KMS-11 (cell line): ENCODE measurements around the gene TIMM17A.
A peak's percentile ranks its signal among the peaks of the same experiment; 100 is the strongest.

Source experiments
- H2AFZ ChIP-seq: fragments of 200-600 bp; sonication (generic); 2 replicates; pipeline ENCODE4 v1.6.1; 2016; ENCODE audit warnings: antibody characterized with exemption, mixed run types, low read depth
- H3K27ac ChIP-seq: fragments of 200-600 bp; sonication (generic); 2 replicates; pipeline ENCODE4 v1.6.1; 2016; ENCODE audit warnings: mild to moderate bottlenecking, mixed run types
- H3K27me3 ChIP-seq: fragments of 200-600 bp; sonication (generic); 2 replicates; pipeline ENCODE4 v1.6.1; 2017; ENCODE audit warnings: mild to moderate bottlenecking, low read depth, mixed run types, moderate library complexity; ENCODE audit not compliant: insufficient read depth
- H3K36me3 ChIP-seq: fragments of 200-600 bp; sonication (generic); 2 replicates; pipeline ENCODE4 v1.6.1; 2017; ENCODE audit warnings: mild to moderate bottlenecking, mixed run types; ENCODE audit not compliant: insufficient read depth
- H3K4me1 ChIP-seq: fragments of 200-600 bp; sonication (generic); 2 replicates; pipeline ENCODE4 v1.6.1; 2016; ENCODE audit warnings: mild to moderate bottlenecking, low read depth, mixed run types; ENCODE audit not compliant: poor library complexity, severe bottlenecking
- H3K4me2 ChIP-seq: fragments of 200-600 bp; sonication (generic); 2 replicates; pipeline ENCODE4 v1.7.0; 2016; ENCODE audit warnings: mild to moderate bottlenecking, mixed run types
- H3K4me3 ChIP-seq: fragments of 200-600 bp; sonication (generic); IDR thresholded peaks from 2 replicates; pipeline ENCODE4 v1.6.1; 2017; ENCODE audit warnings: low read depth, low read length, mixed read lengths; ENCODE audit not compliant: insufficient read depth
- H3K79me2 ChIP-seq: fragments of 200-600 bp; sonication (generic); 2 replicates; pipeline ENCODE4 v1.6.1; 2016; ENCODE audit warnings: low read depth, mixed run types; ENCODE audit not compliant: insufficient read depth
- H3K9ac ChIP-seq: fragments of 200-600 bp; sonication (generic); 2 replicates; pipeline ENCODE4 v1.6.1; 2016; ENCODE audit warnings: mild to moderate bottlenecking, mixed run types
- H4K20me1 ChIP-seq: fragments of 200-600 bp; sonication (generic); 2 replicates; pipeline ENCODE4 v1.6.1; 2016; ENCODE audit warnings: mild to moderate bottlenecking, mixed run types; ENCODE audit not compliant: insufficient read depth
- CTCF ChIP-seq: fragments of 200-600 bp; sonication (generic); conservative IDR thresholded peaks from 2 replicates; pipeline ENCODE4 v1.6.1; 2017; ENCODE audit warnings: low read depth, mild to moderate bottlenecking, antibody characterized with exemption, low read length, moderate library complexity, mixed read lengths

The TIMM17A gene

DNA sequence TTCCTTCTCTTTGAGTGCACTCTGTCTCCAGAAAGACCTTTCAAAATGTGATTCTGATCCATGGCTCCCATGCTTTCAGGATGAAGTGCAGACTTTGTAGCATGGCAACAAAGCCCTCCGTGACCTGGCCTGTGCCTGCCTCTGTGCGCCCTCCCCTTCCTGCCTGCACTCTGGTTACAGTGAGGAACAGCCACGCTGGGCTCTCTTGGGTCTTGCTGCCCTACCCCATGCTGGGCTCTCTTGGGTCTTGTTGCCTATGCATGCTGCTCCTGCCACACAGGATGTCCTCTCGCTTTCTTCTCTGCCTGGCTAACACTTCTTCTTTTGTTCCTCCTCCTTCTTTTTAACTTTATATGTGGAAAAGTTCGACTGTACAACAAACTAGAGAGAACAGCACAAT is 37.0 kb upstream of the TIMM17A start:
- no peak overlapping the region for H3K4me2 ChIP-seq
- H3K27ac ChIP-seq, result no peak overlapping the region

GRCh38 chr1:201921952-201922558 is 33.2 kb upstream of the TIMM17A start:
- H2AFZ ChIP-seq, result peak overlapping the region; percentile 10; the same call in 1 of the 2 replicates
- H3K9ac ChIP-seq, result no peak overlapping the region
- peaks cover 6% of the 10 kb centered on the region for H3K4me1 ChIP-seq
- no peaks in the 10 kb centered on the region for H4K20me1 ChIP-seq
- no peak overlapping the region for H3K4me3 ChIP-seq
- no peak overlapping the region for H3K4me2 ChIP-seq
- no peaks in the 10 kb centered on the region for H3K79me2 ChIP-seq
- H3K27ac ChIP-seq, result no peak overlapping the region
- no peaks in the 10 kb centered on the region for H3K27me3 ChIP-seq
- no peak for TF ChIP-seq CTCF
- no peaks in the 10 kb centered on the region for H3K36me3 ChIP-seq

More for the DNA sequence above, 37.0 kb upstream of the TIMM17A start:
- peaks cover 6% of the 10 kb centered on the region for H3K4me1 ChIP-seq
- no peak overlapping the region for H2AFZ ChIP-seq
- no peak for TF ChIP-seq CTCF
- H3K36me3 ChIP-seq, result no peaks in the 10 kb centered on the region
- H3K27me3 ChIP-seq, result no peaks in the 10 kb centered on the region
- H3K4me3 ChIP-seq, result no peak overlapping the region
- no peaks in the 10 kb centered on the region for H4K20me1 ChIP-seq
- H3K79me2 ChIP-seq, result no peaks in the 10 kb centered on the region
- H3K9ac ChIP-seq, result no peak overlapping the region

DNA sequence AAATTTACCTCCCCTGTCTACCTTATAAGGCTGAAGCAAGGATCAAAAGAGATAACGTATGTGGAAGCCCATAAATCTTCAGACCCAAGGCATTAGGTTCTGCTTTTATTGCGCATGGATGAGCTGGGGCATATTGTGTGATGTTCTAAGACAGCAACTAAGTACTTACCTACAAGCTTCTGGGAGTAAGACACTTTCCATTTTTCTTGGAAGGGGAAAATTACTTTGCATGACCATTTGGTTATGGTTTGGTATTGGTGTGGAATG is 30.1 kb upstream of the TIMM17A start:
- no peak for TF ChIP-seq CTCF
- H3K27ac ChIP-seq, result no peak overlapping the region

GRCh38 chr1:201925981-201926645 is 29.2 kb upstream of the TIMM17A start:
- no peak overlapping the region for H3K9ac ChIP-seq
- H4K20me1 ChIP-seq, result no peaks in the 10 kb centered on the region
- H3K4me3 ChIP-seq, result no peak overlapping the region
- no peak for TF ChIP-seq CTCF
- H3K27ac ChIP-seq, result no peak overlapping the region
- H3K79me2 ChIP-seq, result no peaks in the 10 kb centered on the region
- H3K4me2 ChIP-seq, result no peak overlapping the region
- H3K4me1 ChIP-seq, result peaks cover 6% of the 10 kb centered on the region
- H2AFZ ChIP-seq, result no peak overlapping the region
- no peaks in the 10 kb centered on the region for H3K27me3 ChIP-seq
- H3K36me3 ChIP-seq, result no peaks in the 10 kb centered on the region

More for the DNA sequence above, 30.1 kb upstream of the TIMM17A start:
- Histone ChIP-seq H2AFZ (no peak overlapping the region), H3K4me3 (no peak overlapping the region), H3K79me2 (no peaks in the 10 kb centered on the region), H3K9ac (no peak overlapping the region), H3K4me1 (peaks cover 6% of the 10 kb centered on the region), H3K4me2 (no peak overlapping the region), H3K36me3 (no peaks in the 10 kb centered on the region), H3K27me3 (no peaks in the 10 kb centered on the region), H4K20me1 (no peaks in the 10 kb centered on the region)
